GM12878 (cell line): Measurements from ENCODE around the gene MSRB1. TPM values are rescaled to one million over a fixed set of nuclear protein-coding genes. Genes with fewer than 3 reads are reported as not detected.

Experiments
- ATAC-seq: fragments of 200-7000 bp; cut with Tn5 transposase; 3 replicates; pipeline ENCODE4 v1.9.1; 2020; ENCODE audit warnings: mild to moderate bottlenecking, moderate library complexity
- BruUV-seq: library from RNA; stranded (reverse); fragments of 400-500 nt; replicated peaks from 2 replicates; lab custom pipeline; 2021; lab: Mats Ljungman, UMichigan
- CTCF ChIA-PET: fragments of 300-600 bp; sonication (Branson Sonifier 250); formaldehyde crosslinking; extraction: SDS; loops from one replicate; lab custom pipeline; 2021; ENCODE audit warnings: inconsistent platforms; lab: Yijun Ruan, JAX
- POLR2A ChIA-PET: fragments of 350-600 bp; formaldehyde crosslinking; extraction: SDS; loops from one replicate; lab custom pipeline; 2021; ENCODE audit warnings: inconsistent platforms; lab: Charles Lee
- RAD21 ChIA-PET: fragments of 300-600 bp; sonication (Branson Sonifier 250); formaldehyde crosslinking; loops from one replicate; lab custom pipeline; 2023; ENCODE audit warnings: antibody characterized with exemption; ENCODE audit not compliant: unreplicated experiment; lab: Charles Lee
- SMC1A ChIA-PET: fragments of 300-600 bp; sonication (Branson Sonifier 250); formaldehyde crosslinking; loops from one replicate; lab custom pipeline; 2023; ENCODE audit not compliant: unreplicated experiment, uncharacterized antibody; lab: Charles Lee
- DNase-seq: peaks from one replicate; pipeline ENCODE4 v3.0.0-alpha.2; 2011; ENCODE audit warnings: low read depth, low spot score
- FAIRE-seq: peaks from 3 replicates; lab custom pipeline; 2011; peaks lifted over from hg19 to GRCh38; lab: Jason Lieb, UNC
- H2AFZ ChIP-seq: 2 replicates; pipeline ENCODE4 v1.6.0; 2011; ENCODE audit warnings: low read depth, low read length, control low read depth; ENCODE audit not compliant: control insufficient read depth
- H3K27ac ChIP-seq: 2 replicates; pipeline ENCODE4 v1.5.1; 2011; ENCODE audit warnings: control low read depth; ENCODE audit not compliant: control insufficient read depth, insufficient read depth
- H3K27me3 ChIP-seq, 2 experiments: replicated peaks in 1 of 2; 2 replicates each; pipeline versions ENCODE4 v1.6.0 to v1.6.1; 2011; ENCODE audit warnings: low read length in 1 of 2; ENCODE audit not compliant: control insufficient read depth in 2 of 2, insufficient read depth in 2 of 2
- H3K36me3 ChIP-seq, 2 experiments: 2 replicates each; pipeline ENCODE4 v1.5.1; 2011; ENCODE audit warnings: low read length in 1 of 2; ENCODE audit not compliant: control insufficient read depth in 2 of 2, insufficient read depth in 2 of 2
- H3K4me1 ChIP-seq: 2 replicates; pipeline ENCODE4 v1.6.1; 2011; ENCODE audit warnings: mild to moderate bottlenecking, low read length, moderate library complexity, mixed read lengths; ENCODE audit not compliant: control insufficient read depth, insufficient read depth
- H3K4me2 ChIP-seq: 2 replicates; pipeline ENCODE4 v1.6.0; 2011; ENCODE audit warnings: control low read depth; ENCODE audit not compliant: control insufficient read depth, insufficient read depth
- H3K4me3 ChIP-seq: fragments of 200-600 bp; sonication (generic); 2 replicates; pipeline ENCODE4 v1.5.1; 2016
- H3K79me2 ChIP-seq: 2 replicates; pipeline ENCODE4 v1.6.0; 2011; ENCODE audit warnings: low read length; ENCODE audit not compliant: control insufficient read depth, insufficient read depth
- H3K9ac ChIP-seq: 2 replicates; pipeline ENCODE4 v1.8.0; 2011; ENCODE audit warnings: low read length, control low read depth, mixed read lengths; ENCODE audit not compliant: control insufficient read depth, insufficient read depth
- H3K9me3 ChIP-seq: replicated peaks from 3 replicates; pipeline ENCODE4 v1.5.1; 2011; ENCODE audit warnings: mild to moderate bottlenecking, low read length; ENCODE audit not compliant: control insufficient read depth, insufficient read depth
- H4K20me1 ChIP-seq: 2 replicates; pipeline ENCODE4 v1.6.0; 2011; ENCODE audit not compliant: control insufficient read depth, insufficient read depth
- FOXM1 ChIP-seq: IDR thresholded peaks from 2 replicates; pipeline ENCODE4 v1.6.1; 2012; ENCODE audit warnings: low read depth, mild to moderate bottlenecking, inconsistent platforms, low read length, moderate library complexity
- ZBED1 ChIP-seq: IDR thresholded peaks from 2 replicates; pipeline ENCODE4 v1.6.1; 2016; ENCODE audit warnings: borderline replicate concordance
- WGBS: methylation state at CpG from one replicate; pipeline ENCODE4 v1.1.6; 2016; ENCODE audit warnings: low lambda C conversion rate; ENCODE audit not compliant: insufficient replicate concordance, insufficient coverage; ENCODE audit errors: missing lambda C conversion rate; 5-methylcytosine and 5-hydroxymethylcytosine counted together
- in situ Hi-C: fragments of 300-500 bp; cut with MboI; formaldehyde crosslinking; loops from 9 replicates; pipeline ENCODE4 v1.14.3; 2018; ENCODE audit warnings: mixed read lengths
- intact Hi-C: fragments of 100-400 bp; cut with micrococcal nuclease; formaldehyde crosslinking; loops from one replicate; pipeline ENCODE4 v1.14.2; 2022; ENCODE audit not compliant: unreplicated experiment
- polyA plus RNA-seq, 11 experiments: library from polyadenylated mRNA; depleted of rRNA in 4 of 11; unstranded in 6 of 11; stranded (reverse) in 5 of 11; fragments of >200 nt; fragmentation: Nextera tagmentation in 4 of 11; fragmentation: Illumina TruSeq in 1 of 11; extraction: Ambion mirVana in 4 of 11; extraction: Trizol in 1 of 11; gene quantifications; 1 replicate in 1 of 11; 2 replicates in 10 of 11; pipeline versions ENCODE4 v1.2.1 to v1.2.3, GENCODE V29; 2011 to 2016; ENCODE audit warnings: inconsistent platforms in 2 of 11, missing spikeins in 2 of 11, low read depth in 1 of 11
- total RNA-seq, 4 experiments: library from RNA; depleted of rRNA in 3 of 4; stranded (reverse); fragments of >200 nt in 3 of 4; fragmentation: Illumina TruSeq in 1 of 4; extraction: Trizol in 1 of 4; gene quantifications; 2 replicates each; pipeline versions ENCODE4 v1.2.1 to v1.2.3, GENCODE V29; 2013 to 2021
- TF ChIP-seq, protein P1 (sequence below), 3 experiments: IDR thresholded peaks in 2 of 3; conservative IDR thresholded peaks in 1 of 3; 2 replicates each; pipeline ENCODE4 v1.5.1; 2011; ENCODE audit warnings: low read depth in 3 of 3, low read length in 3 of 3, mild to moderate bottlenecking in 3 of 3, control low read depth in 2 of 3, moderate library complexity in 2 of 3, inconsistent platforms in 1 of 3, mixed read lengths in 1 of 3; ENCODE audit not compliant: control insufficient read depth in 2 of 3, insufficient read depth in 1 of 3; ENCODE audit errors: extremely low read depth in 1 of 3
- TF ChIP-seq, protein P2 (sequence below): IDR thresholded peaks from 2 replicates; pipeline ENCODE4 v1.6.1; 2012; ENCODE audit warnings: low read depth, low read length, improper control_type of control experiment

MSRB1 gene
- total and polyA plus RNA-seq, 10 of the 15 experiments (the other 5 are each of a cell fraction or from before 2014, with no cell fraction given): 5.1 to 48.6 (median 25.7) TPM

DNA sequence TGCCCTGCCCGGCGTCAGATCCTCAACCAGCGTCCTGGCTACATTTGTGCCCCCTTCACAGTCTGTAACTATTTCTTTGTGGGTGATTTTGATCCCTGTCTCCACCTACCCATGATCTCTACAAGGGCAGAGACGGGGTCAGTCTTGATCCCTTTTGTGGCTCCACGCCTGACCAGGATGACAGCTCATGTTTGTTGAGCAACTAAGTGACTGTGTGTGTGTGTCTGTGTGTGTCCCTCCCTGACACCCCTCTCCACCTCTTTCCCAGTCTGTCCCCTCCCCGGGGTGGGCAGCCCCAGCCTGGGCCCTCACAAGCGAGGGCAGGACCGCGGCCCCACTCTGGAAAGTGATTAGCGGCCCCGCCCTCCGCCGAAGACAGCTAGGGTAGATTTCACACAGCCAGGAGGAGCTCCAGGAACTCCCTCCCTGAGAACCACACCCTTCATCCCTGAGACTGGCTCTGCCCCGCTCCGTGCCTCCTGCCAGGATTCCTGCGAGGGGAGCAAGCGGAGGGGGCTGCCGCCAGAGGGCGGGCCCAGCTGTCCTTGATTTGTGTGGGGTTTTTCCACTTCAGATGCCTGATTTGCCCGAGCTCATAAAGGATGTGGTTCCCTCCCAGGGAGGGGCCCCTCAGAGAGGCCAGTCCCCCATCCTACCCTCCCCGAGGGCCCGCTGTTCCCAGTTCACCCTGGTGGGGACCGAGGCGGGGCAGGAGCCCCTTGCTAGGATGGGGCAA is 19.5 kb downstream of the MSRB1 start:
- BruUV-seq: no TSS peak
- RAD21 ChIA-PET: interaction anchor here (0.6 to 1.0 kb wide), 2 partner anchors 49 to 1443 kb away, joined by 3 to 4 read pairs; no protein-coding TSS in a partner anchor
- H3K4me2 ChIP-seq: no peak overlapping the region
- no peaks in the 10 kb centered on the region for H4K20me1 ChIP-seq
- H3K4me1 ChIP-seq: no peaks in the 10 kb centered on the region
- peaks cover 0 to 3% of the 10 kb centered on the region in 2 experiments; a peak in 3 of 4 replicates for H3K27me3 ChIP-seq
- H3K27ac ChIP-seq: no peak overlapping the region
- SMC1A ChIA-PET: no interaction called here
- H3K79me2 ChIP-seq: no peaks in the 10 kb centered on the region
- 23% methylated on average over 22 of the region's 24 CpGs for WGBS
- DNase-seq (no peak), ATAC-seq (peak; percentile 23; the same call in 2 of the 3 replicates)
- no peak overlapping the region for H3K4me3 ChIP-seq
- in situ Hi-C loops: no loop called here
- CTCF ChIA-PET: interaction anchor here (0.7 to 1.5 kb wide), 2 partner anchors 60 to 1695 kb away, joined by 3 to 4 read pairs; no protein-coding TSS in a partner anchor
- intact Hi-C loops: no loop called here
- H2AFZ ChIP-seq: no peak overlapping the region
- TF ChIP-seq, protein P1, sequence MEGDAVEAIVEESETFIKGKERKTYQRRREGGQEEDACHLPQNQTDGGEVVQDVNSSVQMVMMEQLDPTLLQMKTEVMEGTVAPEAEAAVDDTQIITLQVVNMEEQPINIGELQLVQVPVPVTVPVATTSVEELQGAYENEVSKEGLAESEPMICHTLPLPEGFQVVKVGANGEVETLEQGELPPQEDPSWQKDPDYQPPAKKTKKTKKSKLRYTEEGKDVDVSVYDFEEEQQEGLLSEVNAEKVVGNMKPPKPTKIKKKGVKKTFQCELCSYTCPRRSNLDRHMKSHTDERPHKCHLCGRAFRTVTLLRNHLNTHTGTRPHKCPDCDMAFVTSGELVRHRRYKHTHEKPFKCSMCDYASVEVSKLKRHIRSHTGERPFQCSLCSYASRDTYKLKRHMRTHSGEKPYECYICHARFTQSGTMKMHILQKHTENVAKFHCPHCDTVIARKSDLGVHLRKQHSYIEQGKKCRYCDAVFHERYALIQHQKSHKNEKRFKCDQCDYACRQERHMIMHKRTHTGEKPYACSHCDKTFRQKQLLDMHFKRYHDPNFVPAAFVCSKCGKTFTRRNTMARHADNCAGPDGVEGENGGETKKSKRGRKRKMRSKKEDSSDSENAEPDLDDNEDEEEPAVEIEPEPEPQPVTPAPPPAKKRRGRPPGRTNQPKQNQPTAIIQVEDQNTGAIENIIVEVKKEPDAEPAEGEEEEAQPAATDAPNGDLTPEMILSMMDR (IDR thresholded peaks at IDR 0.05 in 2 of 3, conservative IDR thresholded peaks at IDR 0.05 in 1 of 3; ENCODE audit: control insufficient read depth in 2 of 3, extremely low read depth in 1 of 3, insufficient read depth in 1 of 3, low read depth in 3 of 3, low read length in 3 of 3): peak in 2 of 3 experiments; percentile 21 to 28; a peak in 1 of 6 replicates
- TF ChIP-seq, protein P2, sequence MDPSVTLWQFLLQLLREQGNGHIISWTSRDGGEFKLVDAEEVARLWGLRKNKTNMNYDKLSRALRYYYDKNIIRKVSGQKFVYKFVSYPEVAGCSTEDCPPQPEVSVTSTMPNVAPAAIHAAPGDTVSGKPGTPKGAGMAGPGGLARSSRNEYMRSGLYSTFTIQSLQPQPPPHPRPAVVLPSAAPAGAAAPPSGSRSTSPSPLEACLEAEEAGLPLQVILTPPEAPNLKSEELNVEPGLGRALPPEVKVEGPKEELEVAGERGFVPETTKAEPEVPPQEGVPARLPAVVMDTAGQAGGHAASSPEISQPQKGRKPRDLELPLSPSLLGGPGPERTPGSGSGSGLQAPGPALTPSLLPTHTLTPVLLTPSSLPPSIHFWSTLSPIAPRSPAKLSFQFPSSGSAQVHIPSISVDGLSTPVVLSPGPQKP: no peak
- no peak for TF ChIP-seq FOXM1
- TF ChIP-seq ZBED1: no peak
- TF ChIP-seq, all 136 proteins: peak for 1
- Histone ChIP-seq H3K9me3 (no peaks in the 10 kb centered on the region), H3K9ac (no peak overlapping the region), H3K36me3 (no peaks in the 10 kb centered on the region; a peak in 1 of 4 replicates)
- no peak for FAIRE-seq
- POLR2A ChIA-PET: interaction anchor here (0.9 kb wide), 1 partner anchor 17 kb away, joined by 3 read pairs; no protein-coding TSS in a partner anchor
